ENCODE results near the gene TMEM236.

DNA sequence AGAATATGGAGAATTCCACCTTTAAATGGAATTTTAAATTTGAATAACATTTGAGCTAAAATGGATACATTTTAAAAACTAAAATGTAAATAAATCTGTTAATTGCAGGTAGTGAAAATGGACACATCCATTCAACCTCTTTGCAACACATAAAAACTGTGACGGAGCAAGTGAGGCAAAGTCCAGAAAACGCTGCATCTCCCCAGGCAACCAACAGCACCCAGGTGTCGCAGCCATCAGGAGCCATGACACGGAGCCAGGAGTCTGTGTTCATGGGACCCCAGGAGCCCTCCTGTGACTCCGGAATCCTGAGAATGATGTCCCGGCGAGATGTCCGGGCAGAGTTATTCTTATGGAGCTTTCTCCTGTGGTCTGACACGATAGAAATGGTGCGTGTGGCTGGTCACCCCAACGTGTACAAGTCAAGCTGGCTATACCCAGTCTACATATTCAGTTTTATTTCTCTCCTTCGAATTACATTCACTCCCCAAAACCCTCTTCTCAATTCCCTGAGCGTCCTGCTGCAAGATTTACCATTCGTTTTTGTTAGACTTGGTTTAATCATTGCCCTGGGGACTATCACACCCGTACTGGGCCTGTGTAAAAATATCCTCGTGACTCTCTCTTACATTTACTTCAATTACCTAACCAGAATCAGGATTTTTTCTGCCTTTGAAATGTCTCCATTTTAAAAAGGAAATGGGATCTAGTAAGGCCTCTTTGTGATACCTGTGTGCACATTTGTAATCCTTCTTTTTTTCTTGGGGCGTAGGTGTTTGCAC is 44.0 kb downstream of the TMEM236 start:
- TF ChIP-seq, protein P1, sequence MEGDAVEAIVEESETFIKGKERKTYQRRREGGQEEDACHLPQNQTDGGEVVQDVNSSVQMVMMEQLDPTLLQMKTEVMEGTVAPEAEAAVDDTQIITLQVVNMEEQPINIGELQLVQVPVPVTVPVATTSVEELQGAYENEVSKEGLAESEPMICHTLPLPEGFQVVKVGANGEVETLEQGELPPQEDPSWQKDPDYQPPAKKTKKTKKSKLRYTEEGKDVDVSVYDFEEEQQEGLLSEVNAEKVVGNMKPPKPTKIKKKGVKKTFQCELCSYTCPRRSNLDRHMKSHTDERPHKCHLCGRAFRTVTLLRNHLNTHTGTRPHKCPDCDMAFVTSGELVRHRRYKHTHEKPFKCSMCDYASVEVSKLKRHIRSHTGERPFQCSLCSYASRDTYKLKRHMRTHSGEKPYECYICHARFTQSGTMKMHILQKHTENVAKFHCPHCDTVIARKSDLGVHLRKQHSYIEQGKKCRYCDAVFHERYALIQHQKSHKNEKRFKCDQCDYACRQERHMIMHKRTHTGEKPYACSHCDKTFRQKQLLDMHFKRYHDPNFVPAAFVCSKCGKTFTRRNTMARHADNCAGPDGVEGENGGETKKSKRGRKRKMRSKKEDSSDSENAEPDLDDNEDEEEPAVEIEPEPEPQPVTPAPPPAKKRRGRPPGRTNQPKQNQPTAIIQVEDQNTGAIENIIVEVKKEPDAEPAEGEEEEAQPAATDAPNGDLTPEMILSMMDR (conservative IDR thresholded peaks at IDR 0.05), result no peak
- no peak for TF ChIP-seq EZH2 (IDR thresholded peaks at IDR 0.05; ENCODE audit: low read depth)

Measured in PC-9 (cell line).